Measurements from ENCODE around the gene CRYBG1.

Gene CRYBG1

DNA sequence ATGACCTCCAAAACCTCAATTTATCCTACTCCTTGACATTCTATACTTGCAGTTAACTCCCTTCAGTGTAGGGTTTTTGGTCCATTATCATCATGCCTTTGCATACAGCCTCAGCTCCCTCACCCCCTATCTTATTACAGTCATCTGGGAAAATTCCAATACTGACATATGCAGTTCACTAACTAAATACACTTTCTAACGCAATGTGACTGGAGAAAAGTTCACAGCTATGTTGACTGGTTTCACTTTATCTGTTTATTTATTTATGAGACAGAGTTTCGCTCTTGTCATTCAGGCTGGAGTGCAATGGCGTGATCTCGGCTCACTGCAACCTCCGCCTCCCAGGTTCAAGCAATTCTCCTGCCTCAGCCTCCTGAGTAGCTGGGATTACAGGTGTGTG, 64.9 kb downstream of the CRYBG1 start:
- no peak for DNase-seq

- DNase-seq = no peak
Observed at GRCh38 chr6:106426250-106426970, 65.9 kb downstream of the CRYBG1 start.

GRCh38 chr6:106430466-106430865, 69.9 kb downstream of the CRYBG1 start:
- DNase-seq = no peak

- no peak for DNase-seq
Observed at GRCh38 chr6:106431405-106431804, 70.9 kb downstream of the CRYBG1 start.

GRCh38 chr6:106431972-106432371, 71.5 kb downstream of the CRYBG1 start:
- DNase-seq = no peak

DNA sequence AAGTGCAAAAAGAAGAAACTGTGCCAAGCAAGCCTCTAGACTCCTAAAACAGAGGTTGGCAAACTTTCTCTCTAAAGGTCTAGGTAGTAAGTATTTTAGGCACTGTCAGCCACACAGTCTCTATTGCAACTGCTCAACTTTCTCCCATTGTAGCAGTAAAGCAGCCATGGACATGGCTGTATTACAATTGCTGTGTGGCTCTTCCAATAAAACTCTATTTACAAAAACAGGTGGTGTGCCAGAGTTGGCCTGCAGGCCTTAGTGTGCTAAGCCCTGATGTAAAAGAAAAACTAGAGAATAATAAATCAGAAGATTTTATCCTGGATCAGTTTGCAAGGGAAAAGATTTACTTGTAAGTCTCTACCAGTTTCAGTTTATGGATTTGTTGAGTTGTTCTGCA, 74.0 kb downstream of the CRYBG1 start:
- no peak for DNase-seq

GRCh38 chr6:106439459-106439858, 78.9 kb downstream of the CRYBG1 start:
- no peak for DNase-seq

DNA sequence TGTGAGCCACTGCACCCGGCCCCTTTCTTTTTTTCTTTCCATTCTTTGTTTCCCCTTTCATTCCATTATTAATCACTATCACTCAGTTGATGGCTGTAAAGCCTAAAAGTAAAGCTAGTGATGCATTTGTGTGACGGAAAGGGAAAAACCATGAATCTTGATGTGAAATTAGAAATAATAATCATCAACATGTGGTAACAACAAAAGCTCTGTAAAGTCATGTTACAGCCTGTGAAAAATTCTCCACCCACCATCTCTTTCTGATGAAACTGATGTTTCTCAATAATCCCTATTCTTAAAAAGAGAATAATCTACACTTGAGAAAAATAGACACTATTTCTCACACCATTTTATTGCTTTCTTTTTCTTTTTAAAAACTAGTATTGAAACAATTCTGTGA, 80.0 kb downstream of the CRYBG1 start:
- DNase-seq = no peak

DNA sequence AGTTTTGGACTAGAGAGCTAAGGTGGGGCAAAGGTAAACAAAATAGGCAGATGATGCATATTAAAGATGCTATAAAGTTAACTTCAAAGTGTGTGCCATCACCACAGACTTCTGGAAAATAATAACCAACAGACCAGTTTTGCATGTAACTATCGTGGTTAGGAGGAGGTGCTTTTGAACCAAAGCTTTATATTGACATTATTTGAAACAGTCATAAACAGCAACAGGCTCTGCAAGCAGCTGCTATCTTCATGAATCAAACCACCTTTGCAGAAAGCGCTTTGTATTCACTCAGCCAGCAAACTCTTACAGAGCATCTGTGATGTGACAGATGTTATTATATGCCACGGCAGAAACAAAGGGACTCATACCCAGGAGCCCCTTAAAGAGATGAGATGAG, 81.9 kb downstream of the CRYBG1 start:
- DNase-seq = no peak

GRCh38 chr6:106444777-106445507, 84.4 kb downstream of the CRYBG1 start:
- no peak for DNase-seq

DNA sequence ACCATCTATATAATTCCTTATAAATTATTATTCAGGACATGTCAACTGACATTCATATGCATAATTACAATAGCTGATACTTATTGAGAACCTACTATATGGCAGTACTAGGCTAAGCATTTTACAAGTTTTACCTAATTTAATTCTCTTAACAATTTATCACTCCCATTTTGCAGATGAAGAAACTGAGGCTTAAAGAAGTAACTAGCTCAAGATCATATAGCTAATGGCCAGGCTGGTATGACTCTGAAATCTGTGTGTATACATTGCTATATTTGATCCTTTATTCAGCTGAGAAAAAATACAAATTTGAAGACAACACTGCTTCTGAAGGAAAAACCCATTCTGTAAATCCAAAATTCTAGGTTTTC, 85.0 kb downstream of the CRYBG1 start:
- DNase-seq = no peak

DNA sequence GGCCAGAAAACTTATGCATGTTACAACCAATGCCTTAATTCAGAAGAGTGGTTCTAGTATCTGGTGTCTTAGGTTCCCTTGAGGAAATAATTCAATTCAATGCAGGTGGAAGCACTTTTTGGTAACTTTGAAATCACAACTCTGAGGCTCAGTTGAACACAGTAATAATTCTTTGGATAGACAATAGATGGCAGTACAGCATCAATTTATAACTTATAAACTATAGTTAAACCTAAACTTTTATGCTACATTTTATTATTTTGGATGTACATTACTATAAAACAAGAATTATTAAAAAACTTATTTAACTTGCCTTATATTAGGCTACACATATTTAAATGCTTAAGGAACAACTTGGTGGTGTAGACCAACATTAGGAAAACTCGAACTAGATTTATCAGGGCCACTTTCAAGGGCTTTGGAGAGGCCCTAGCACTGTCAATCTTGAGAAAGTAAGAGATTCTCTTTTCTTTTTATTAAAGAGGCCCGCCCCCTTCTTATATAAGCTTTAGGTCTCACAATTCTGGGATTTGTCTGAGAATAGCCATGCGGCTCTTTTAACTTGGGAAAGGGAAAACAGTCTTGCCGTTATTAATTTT, 85.9 kb downstream of the CRYBG1 start:
- no peak for DNase-seq

- no peak for DNase-seq
Observed at GRCh38 chr6:106446983-106447382, 86.5 kb downstream of the CRYBG1 start.

- no peak for DNase-seq
Observed at GRCh38 chr6:106448000-106448426, 87.5 kb downstream of the CRYBG1 start.

DNA sequence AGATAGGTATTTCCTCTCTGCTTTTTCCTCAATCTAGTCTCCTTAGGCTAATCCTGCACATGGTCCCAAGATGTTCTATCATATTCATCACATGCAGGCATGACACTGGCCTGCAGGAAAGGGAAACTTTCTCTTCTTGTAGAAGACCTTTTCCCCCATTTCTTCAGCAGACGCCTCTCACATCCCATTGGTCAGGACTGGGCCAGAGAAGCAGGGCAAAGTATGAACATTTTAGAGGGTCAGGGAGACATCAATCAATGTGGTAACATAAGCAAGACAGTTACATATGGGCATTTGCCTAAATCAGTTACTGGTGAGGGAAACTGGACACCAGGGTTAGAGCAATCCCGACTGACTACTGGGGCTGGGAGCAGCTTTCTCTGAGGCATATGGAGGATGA, 90.1 kb downstream of the CRYBG1 start:
- no peak for DNase-seq

- no peak for DNase-seq
Observed at GRCh38 chr6:106451439-106451838, 90.9 kb downstream of the CRYBG1 start.

- DNase-seq = no peak
Observed at GRCh38 chr6:106452628-106453027, 92.1 kb downstream of the CRYBG1 start.

DNA sequence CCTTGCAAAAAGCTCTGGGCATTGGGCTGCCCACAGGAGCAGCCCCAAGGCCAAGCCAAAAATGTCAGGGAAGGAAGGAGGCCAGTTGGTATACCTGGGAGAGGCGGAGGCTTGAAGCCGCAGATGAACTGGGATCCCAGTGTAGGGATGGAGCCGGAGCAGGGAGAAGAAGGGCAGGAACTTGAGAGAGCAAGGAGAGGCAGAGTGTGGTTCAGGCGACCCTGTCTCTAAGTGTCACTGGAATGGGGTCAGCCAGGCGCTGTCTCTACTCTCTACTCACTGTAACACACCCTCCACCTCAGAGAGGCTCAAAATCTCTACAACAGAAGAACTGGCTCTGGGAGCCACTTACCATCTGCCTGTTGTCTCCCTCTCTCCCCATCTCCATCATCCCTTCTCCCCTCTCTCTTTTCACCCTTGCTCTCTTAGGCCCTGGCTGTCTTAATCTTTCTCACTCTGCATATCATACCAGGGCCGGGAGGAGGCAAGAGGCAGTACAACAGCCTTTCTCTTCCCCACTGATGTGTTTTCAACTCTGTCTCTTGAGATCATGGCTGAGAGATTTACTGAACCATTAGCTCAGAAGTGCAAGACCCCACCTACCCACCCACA, 93.3 kb downstream of the CRYBG1 start:
- no peak for DNase-seq

GRCh38 chr6:106456756-106457155, 96.2 kb downstream of the CRYBG1 start:
- no peak for DNase-seq

- no peak for DNase-seq
Observed at GRCh38 chr6:106458021-106458986, 97.8 kb downstream of the CRYBG1 start.

DNA sequence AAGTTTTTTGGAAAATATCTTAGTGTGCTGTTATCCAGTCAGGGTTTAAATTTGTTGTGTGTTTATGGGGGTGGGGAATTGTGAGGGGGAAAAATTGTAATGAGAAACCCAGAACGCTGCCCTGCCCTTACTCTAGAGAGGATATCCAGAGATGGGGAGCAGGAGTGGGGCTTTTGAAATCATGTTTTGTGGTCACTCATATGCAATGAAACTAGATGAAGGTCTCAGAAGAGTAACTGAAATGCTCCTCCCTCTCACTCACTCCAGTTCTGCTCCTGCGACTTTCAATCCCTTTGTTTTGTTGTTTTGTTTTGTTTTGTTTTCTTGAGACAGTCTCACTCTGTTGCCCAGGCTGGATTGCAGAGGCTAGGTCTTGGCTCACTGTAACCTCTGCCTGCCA, 100.0 kb downstream of the CRYBG1 start:
- DNase-seq = no peak

- no peak for DNase-seq
Observed at GRCh38 chr6:106461084-106461483, 100.6 kb downstream of the CRYBG1 start.
